NCI-H510A treated with DMSO at 0.1 percent for 48 hours (cell line): ENCODE measurements around the gene SHANK1.
"Not testable (repeated sequence)": the region's sequence is repeated elsewhere in the genome, so short reads cannot be mapped to it uniquely, and the experiment has no call there.

Experiments used
- DNase-seq: peaks from one replicate; lab custom pipeline; 2025; lab: John Stamatoyannopoulos, UW

SHANK1 gene

DNA sequence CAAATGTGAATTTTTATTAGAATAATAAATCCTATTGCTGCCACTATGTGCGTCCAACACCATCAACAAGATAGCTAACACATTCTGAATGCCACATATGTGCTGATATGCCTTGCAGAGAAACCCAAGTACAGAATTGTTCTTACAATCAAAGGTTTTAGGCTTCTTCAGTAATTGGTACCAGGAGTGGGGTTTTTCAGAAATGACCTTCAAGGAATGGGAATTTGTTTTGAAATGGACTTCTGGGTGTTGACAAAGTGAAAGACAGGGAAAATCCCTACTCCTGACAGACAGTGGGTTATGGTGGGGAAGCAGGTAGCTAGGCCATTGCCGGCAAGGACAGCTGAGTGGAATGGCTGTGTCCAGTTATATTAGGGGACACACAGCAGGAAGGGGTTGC lies 85.6 kb downstream of the SHANK1 start:
- DNase-seq, result no peak

DNA sequence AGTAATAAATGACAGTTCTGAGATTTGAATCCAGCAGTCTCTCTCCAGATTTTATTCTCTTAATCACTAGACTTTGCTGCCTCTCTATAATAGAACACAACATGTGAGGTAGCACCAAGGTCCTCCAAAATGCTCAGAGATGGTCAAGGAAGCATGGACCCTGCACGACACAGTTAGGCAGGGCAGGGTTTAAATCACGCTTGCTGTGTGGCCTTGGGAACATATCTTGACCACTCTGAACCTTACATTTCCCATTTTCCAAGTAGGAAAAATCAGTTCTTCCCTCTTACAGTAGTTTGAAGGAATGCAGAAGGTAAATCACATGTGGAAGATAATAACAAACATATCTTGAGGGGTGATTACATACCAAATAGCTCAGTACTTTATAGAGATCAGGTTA lies 86.2 kb downstream of the SHANK1 start:
- no peak for DNase-seq

DNA sequence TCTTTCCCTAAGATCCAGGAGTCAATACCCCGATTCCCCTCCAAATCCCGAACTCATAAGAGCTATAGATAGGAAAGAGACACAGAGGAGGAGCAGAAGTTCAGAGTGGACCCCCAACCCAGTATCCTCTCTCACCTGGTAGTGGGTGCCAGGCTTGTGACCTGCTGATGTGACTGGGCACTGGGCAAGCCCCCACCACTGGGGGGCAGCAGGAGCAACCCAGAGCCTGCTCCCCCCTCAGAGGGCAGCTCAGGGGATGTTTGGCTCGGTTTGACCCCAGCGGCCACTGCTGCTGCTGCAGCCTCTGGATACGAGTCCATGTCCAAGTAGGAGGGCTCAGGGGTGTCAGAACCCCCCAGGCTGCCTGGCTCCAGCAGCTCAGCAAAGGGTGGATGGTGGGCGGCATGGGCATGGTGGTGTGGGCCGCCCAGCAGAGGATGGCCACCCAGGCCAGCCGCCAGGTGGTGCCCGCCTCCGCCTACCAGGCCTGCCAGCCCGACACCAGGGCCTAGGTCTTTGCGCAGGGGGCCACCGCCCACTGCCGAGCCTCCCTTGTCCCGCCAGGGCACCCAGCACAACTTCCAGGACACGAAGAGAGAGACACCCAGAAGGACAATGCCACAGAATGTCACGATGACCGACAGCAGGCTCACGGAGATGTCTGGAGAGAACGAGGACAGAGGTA lies 87.3 kb downstream of the SHANK1 start:
- DNase-seq, result no peak

DNA sequence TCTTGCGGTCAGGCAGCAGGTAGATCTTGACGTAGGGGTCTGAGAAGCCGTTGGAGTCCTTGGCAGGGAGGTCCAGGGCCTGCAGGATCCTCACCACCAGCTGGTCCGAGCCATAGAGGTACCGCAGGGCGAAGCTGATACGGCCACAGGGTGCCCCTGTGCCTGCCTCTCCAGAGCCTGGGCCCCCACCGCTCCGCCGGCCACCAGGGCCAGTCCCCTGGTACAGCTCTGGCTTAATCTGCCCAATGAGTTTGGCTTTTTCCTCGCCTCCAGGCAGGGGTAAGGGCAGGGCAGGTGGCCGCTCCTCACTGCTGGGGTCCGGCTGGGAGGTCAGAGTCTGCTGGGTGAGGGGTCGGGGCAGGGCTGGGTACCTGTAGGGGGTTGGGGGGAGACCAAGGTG lies 89.8 kb downstream of the SHANK1 start:
- no peak for DNase-seq

DNA sequence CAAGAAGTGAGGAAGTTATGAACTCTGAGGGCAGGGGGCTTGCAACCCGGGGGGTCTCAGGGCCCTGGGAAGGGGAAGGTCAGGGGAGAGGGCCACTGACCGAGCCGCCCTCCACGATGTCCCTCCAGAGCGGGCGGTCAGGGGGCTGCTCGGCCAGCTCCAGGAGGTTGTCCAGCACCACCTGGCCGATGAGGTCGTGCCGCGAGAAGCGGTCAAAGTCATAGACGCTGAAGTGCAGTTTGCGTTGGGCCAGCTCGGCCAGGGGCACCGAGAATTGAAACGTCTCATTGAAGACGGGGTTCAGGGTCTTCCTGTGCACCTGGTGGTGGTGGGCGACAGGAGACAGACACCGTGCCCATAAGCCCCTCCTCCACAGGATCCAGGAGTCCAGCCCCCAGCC lies 90.4 kb downstream of the SHANK1 start:
- DNase-seq, result no peak

DNA sequence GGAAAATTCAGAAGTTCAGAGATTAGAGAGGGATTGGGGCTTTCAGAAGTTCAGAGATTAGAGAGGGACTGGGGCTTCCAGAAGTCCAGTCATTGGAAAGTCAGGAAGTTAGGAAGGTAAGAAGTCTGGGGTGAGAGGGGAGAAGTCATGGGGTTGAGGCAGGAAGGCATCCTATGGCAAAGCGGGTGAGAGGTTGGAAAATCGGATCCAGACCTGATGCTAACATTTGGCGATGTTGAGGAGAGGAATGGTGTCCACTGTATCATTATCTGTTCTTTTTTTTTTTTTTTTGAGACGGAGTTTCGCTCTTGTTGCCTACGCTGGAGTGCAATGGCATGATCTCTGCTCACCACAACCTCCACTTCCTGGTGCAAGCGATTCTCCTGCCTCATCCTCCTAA lies 91.1 kb downstream of the SHANK1 start:
- DNase-seq, result no peak

DNA sequence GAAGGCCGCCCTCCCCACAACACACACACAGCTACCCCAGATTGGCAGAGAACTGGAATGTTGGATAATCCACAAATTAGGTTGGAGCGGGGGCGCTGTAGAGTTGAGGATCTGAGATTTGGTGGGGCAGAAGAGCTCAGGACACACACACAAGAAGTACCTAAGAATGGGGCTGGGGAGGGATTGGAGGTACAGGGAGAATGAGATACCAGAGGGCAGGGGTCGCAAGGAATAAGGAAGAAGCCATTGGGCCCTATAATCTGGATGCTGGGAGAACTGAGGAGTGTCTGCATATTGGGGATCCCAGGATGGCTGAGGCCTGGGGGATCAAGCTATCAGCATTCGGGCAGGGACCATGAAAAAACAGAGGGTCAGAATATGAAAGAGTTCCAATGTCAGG lies 91.5 kb downstream of the SHANK1 start:
- no peak for DNase-seq

DNA sequence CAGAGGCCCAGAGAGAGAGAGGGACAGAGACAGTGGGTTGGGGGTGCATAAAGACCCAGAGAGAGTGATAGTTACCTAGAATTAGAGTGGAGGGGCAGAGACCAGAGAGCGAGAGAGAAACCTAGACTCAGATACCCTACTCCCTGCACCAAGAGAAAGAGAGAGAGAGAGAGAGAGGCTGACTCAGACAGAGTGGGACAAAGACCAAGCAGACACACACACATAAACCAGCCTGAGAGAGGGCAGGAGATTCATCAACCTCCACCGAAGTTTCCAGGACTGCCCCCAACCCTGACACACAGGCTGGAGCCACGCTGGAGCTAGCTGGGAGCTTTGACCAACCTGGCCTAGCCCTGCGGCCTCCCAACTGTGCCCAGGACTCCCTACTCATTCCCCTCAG lies 92.8 kb downstream of the SHANK1 start:
- no peak for DNase-seq

DNA sequence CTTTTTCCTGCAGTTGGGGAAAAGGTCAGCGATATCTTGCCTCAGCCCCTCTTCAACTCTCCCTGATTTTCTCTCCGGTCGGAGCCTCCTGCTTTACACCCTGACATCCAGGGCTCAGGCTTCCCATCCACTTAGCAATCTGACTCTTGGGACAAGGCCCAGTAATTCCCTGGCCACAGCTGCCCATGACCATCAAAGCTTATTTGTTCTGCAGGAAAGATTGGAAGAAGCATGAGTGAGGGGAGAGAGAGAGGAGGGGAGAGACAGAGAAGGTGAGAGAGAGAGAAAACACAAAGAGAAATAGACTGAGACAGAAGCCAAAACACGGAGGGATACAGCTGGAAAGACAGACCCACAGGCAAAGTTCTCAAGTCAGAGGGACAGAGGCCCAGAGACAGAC lies 93.6 kb downstream of the SHANK1 start:
- no peak for DNase-seq

DNA sequence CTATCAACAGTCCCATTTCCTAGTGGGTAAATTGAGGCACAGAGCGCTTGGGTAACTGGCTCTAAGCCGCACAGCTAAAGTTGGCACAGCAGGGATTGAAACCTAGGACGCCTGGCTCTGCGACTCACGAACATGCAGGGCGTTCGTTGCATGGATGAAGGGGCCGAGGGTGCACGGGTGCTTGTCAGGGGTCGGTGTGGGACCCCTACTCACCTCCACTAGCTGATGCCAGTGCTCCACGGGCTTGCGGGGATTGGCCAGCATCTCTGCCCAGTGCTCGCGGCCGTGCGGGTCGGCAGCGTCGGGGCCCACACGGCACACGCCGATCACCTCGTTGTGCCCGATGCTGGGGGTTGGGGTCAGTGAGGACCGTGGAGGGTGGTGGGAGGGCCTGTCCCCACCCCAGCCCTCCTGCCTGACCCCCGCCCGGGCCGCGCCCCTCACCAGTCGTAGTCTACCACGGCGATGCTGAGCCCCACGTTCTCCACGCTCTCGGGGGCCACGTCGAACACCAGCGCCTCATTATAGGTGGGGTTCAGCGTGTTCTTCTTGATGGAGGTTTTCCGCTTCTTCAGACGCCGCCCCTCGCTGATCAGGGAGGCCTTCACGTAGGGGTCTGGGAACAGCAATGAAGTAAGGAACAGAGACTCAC lies 94.5 kb downstream of the SHANK1 start:
- no peak for DNase-seq

DNA sequence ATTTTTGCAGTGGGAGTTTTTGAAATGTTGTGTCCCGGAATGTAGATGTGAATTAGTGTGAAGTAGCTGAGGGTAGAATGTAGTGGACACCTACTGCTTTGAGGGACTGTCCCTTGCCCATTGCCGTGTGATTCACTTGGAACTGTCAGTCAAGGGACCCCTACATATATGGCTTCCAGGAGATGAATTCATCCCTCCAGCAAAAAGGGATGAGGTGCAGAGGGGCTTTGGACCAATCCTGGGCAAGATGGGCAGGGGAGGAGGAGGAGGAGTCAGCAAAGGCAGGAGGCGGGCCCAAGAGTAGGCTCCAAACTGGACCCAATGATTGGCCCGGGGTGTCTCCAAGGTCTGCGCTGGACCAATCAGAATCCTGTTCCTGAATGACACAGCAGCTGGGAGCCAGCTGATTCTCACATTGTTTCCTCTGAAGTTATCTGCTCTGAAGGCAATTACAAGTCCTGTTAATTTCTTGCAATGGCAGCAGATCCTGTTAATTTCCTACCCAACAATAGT lies 99.2 kb downstream of the SHANK1 start:
- not testable (repeated sequence) for DNase-seq

DNA sequence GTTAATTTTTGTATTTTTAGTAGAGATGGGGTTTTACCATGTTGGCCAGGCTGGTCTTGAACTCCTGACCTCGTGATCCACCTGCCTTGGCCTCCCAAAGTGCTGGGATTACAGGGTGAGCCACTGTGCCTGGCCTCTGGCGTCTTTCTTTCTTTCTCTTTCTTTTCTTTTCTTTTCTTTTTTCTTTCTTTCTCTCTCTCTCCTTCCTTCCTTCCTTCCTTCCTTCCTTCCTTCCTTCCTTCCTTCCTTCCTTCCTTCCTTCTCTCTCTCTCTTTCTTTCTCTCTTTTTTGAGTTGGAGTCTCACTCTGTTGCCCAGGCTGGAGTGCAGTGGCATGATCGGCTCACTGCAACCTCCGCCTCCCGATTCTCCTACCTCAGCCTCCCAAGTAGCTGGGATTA lies 100.4 kb downstream of the SHANK1 start:
- DNase-seq, result not testable (repeated sequence)

DNA sequence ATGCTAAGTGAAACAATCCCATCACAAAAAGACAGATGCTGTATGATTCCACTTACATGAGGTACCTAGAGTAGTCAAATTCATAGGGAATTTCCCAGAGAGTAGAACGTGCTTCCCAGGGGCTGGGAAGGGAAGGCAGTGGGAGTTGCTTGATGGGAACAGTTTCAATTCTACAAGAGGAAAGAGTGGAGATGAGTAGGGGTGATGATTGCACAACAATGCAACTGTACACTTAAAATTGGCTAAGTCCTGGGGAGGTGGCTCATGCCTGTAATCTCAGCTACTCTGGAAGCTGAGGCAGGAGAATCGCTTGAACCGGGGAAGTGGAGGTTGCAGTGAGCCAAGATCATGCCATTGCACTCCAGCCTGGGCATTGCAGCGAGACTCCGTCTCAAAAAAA lies 101.2 kb downstream of the SHANK1 start:
- DNase-seq, result not testable (repeated sequence)

DNA sequence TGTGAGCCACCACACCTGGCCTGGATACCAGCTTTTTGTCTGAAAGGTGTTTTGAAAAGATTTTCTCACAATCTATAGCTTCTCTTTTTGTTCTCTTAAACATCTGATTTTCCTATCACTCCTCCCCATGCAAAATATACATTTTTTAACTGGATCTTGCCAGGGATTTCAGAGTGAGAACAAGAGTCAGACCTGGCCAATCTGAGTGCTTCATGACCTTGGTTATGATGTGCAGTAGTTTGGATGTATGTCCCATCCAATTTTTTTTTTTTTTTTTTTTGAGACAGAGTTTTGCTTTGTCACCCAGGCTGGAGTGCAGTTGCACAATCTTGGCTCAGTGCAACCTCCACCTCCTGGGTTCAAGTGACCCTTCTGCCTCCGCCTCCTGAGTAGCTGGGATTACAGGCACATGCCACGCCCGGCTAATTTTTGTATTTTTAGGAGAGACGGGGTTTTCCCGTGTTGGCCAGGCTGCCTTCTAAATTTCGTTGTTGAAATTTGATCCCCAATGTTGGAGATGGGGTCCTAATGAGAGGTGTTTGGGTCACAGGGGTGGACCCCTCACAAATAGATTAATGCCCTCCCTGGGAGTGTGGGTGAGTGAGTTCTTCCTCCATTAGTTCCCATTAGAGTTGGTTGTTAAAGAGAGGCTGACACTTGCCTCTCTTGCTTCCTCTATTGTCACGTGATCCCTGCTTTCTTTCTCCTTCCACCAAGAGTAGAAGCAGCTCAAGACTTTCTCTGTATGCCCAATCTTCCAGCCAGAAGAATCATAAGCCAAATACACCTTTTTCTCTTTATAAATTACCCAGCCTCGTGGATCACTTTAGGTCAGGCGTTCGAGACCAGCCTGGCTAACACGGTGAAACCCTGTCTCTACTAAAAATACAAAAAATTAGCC lies 106.8 kb downstream of the SHANK1 start:
- not testable (repeated sequence) for DNase-seq
